Measurements from ENCODE around the gene NEU2.

NEU2 gene

GRCh38 chr2:233081232-233081730, 48.8 kb downstream of the NEU2 start:
- TF ChIP-seq CTCF (IDR thresholded peaks at IDR 0.05; ENCODE audit: insufficient read depth, missing control alignments) = no peak
- DNase-seq (ENCODE audit: insufficient read length, low spot score) (no peak), FAIRE-seq (no peak)

GRCh38 chr2:233081731-233082221, 49.3 kb downstream of the NEU2 start:
- no peak for FAIRE-seq
- no peak for TF ChIP-seq CTCF (IDR thresholded peaks at IDR 0.05; ENCODE audit: insufficient read depth, missing control alignments)
- DNase-seq (ENCODE audit: insufficient read length, low spot score) = no peak

- no peak for TF ChIP-seq CTCF (IDR thresholded peaks at IDR 0.05; ENCODE audit: insufficient read depth, missing control alignments)
- FAIRE-seq = no peak
- DNase-seq (ENCODE audit: insufficient read length, low spot score) = no peak
Measured at GRCh38 chr2:233082222-233082930, 49.9 kb downstream of the NEU2 start.

- FAIRE-seq (no peak), DNase-seq (ENCODE audit: insufficient read length, low spot score) (no peak)
- TF ChIP-seq CTCF (IDR thresholded peaks at IDR 0.05; ENCODE audit: insufficient read depth, missing control alignments) = no peak
Measured at GRCh38 chr2:233082931-233083755, 50.7 kb downstream of the NEU2 start.

GRCh38 chr2:233083782-233084181, 51.3 kb downstream of the NEU2 start:
- TF ChIP-seq CTCF (IDR thresholded peaks at IDR 0.05; ENCODE audit: insufficient read depth, missing control alignments) = no peak
- FAIRE-seq (no peak), DNase-seq (ENCODE audit: insufficient read length, low spot score) (no peak)

GRCh38 chr2:233084488-233084887, 52.0 kb downstream of the NEU2 start:
- DNase-seq (ENCODE audit: insufficient read length, low spot score) (no peak), FAIRE-seq (no peak)
- TF ChIP-seq CTCF (IDR thresholded peaks at IDR 0.05; ENCODE audit: insufficient read depth, missing control alignments) = no peak

All from D721Med (cell line).